Fibroblast of the aortic adventitia (primary cell): ENCODE results near the gene MGAT5. TPM values are rescaled to one million over a fixed set of nuclear protein-coding genes. Genes with fewer than 3 reads are reported as not detected.

ENCODE experiments used
- DNase-seq: peaks from one replicate; pipeline ENCODE4 v3.0.0-alpha.2; 2010; ENCODE audit warnings: low read depth
- H3K4me3 ChIP-seq: 2 replicates; pipeline ENCODE4 v1.5.1; 2011; ENCODE audit warnings: low read depth, mild to moderate bottlenecking, control low read depth, low read length, moderate library complexity
- CTCF ChIP-seq: IDR thresholded peaks from 2 replicates; pipeline ENCODE4 v1.5.1; 2011; ENCODE audit warnings: mild to moderate bottlenecking, low read length, control low read depth, inconsistent platforms; ENCODE audit not compliant: insufficient read depth
- total RNA-seq: library from RNA; depleted of rRNA; stranded (reverse); fragments of >200 nt; gene quantifications from 2 replicates; pipeline ENCODE4 v1.2.3, GENCODE V29; 2012; ENCODE audit warnings: low replicate concordance

MGAT5 gene
- 15.8 and 46.5 TPM in 2 replicates for total RNA-seq

GRCh38 chr2:134253804-134254203 lies at the start of gene MGAT5:
Gene MGAT5 (plus strand): TSS chr2:134254072. CDS start chr2:134254404, 332 bp downstream.
- DNase-seq = no peak
- no peak for TF ChIP-seq CTCF

GRCh38 chr2:134205087-134205486 lies 48.8 kb upstream of the MGAT5 start:
- DNase-seq = no peak
- no peak overlapping the region for H3K4me3 ChIP-seq
- TF ChIP-seq CTCF = no peak

More at GRCh38 chr2:134253804-134254203, at the start of gene MGAT5:
- no peak within 1 kb of the TSS for H3K4me3 ChIP-seq

- H3K4me3 ChIP-seq = no peak overlapping the region
- DNase-seq = no peak
- TF ChIP-seq CTCF = no peak
These were observed 47.8 kb upstream of the MGAT5 start for GRCh38 chr2:134206031-134206430.

- no peak for TF ChIP-seq CTCF
- H3K4me3 ChIP-seq = no peak overlapping the region
- peak; percentile 31 for DNase-seq
These were observed 47.3 kb upstream of the MGAT5 start for GRCh38 chr2:134206573-134206972.

GRCh38 chr2:134207589-134208209 lies 46.2 kb upstream of the MGAT5 start:
- TF ChIP-seq CTCF = peak; percentile 62
- H3K4me3 ChIP-seq = no peak overlapping the region
- peak; percentile 42 for DNase-seq

GRCh38 chr2:134208825-134209224 lies 45.0 kb upstream of the MGAT5 start:
- no peak for TF ChIP-seq CTCF
- no peak overlapping the region for H3K4me3 ChIP-seq
- DNase-seq = no peak

GRCh38 chr2:134212746-134213145 lies 41.1 kb upstream of the MGAT5 start:
- TF ChIP-seq CTCF = no peak
- no peak for DNase-seq
- H3K4me3 ChIP-seq = no peak overlapping the region
